NK-92 (cell line): ENCODE results near the gene CIB4.

Experiments used
- DNase-seq: peaks from one replicate; lab custom pipeline; 2025; ENCODE audit not compliant: unreplicated experiment; lab: John Stamatoyannopoulos, UW

The CIB4 gene

GRCh38 chr2:26583381-26583911, 57.7 kb downstream of the CIB4 start:
- DNase-seq = no peak

GRCh38 chr2:26582890-26583289, 58.3 kb downstream of the CIB4 start:
- no peak for DNase-seq

GRCh38 chr2:26581991-26582842, 58.9 kb downstream of the CIB4 start:
- DNase-seq = no peak

- no peak for DNase-seq
These were observed 59.7 kb downstream of the CIB4 start for GRCh38 chr2:26581266-26581990.

- DNase-seq = no peak
These were observed 60.4 kb downstream of the CIB4 start for GRCh38 chr2:26580751-26581150.

- DNase-seq = no peak
These were observed 61.0 kb downstream of the CIB4 start for GRCh38 chr2:26580151-26580550.

GRCh38 chr2:26579723-26580040, 61.5 kb downstream of the CIB4 start:
- no peak for DNase-seq

GRCh38 chr2:26579025-26579722, 62.0 kb downstream of the CIB4 start:
- DNase-seq = no peak

GRCh38 chr2:26578581-26578980, 62.6 kb downstream of the CIB4 start:
- no peak for DNase-seq

- no peak for DNase-seq
These were observed 63.1 kb downstream of the CIB4 start for GRCh38 chr2:26578113-26578458.

- no peak for DNase-seq
These were observed 63.6 kb downstream of the CIB4 start for GRCh38 chr2:26577442-26578112.

GRCh38 chr2:26576565-26577441, 64.4 kb downstream of the CIB4 start:
- no peak for DNase-seq

- DNase-seq = no peak
These were observed 65.2 kb downstream of the CIB4 start for GRCh38 chr2:26575836-26576564.

- no peak for DNase-seq
These were observed 66.1 kb downstream of the CIB4 start for GRCh38 chr2:26574900-26575560.

GRCh38 chr2:26574066-26574899, 66.9 kb downstream of the CIB4 start:
- no peak for DNase-seq

GRCh38 chr2:26573241-26573925, 67.8 kb downstream of the CIB4 start:
- no peak for DNase-seq

- DNase-seq = no peak
These were observed 68.6 kb downstream of the CIB4 start for GRCh38 chr2:26572591-26572990.

GRCh38 chr2:26571316-26571715, 69.8 kb downstream of the CIB4 start:
- no peak for DNase-seq
